HG03045 (cell line): ENCODE results near the gene PSMC3IP.
"Not testable (repeated sequence)": the region's sequence is repeated elsewhere in the genome, so short reads cannot be mapped to it uniquely, and the experiment has no call there.

Experiments
- ATAC-seq: cut with Tn5 transposase; IDR thresholded peaks from one replicate; pipeline ENCODE4 v1.9.1; 2021; ENCODE audit warnings: mild to moderate bottlenecking, moderate library complexity; ENCODE audit not compliant: unreplicated experiment

The PSMC3IP gene, protein sequence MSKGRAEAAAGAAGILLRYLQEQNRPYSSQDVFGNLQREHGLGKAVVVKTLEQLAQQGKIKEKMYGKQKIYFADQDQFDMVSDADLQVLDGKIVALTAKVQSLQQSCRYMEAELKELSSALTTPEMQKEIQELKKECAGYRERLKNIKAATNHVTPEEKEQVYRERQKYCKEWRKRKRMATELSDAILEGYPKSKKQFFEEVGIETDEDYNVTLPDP

GRCh38 chr17:42577532-42578281 lies at the start of gene PSMC3IP:
PSMC3IP (minus strand) TSS chr17:42577729; CDS start chr17:42577686, 43 bp downstream.
- peak; percentile 69 for ATAC-seq

DNA sequence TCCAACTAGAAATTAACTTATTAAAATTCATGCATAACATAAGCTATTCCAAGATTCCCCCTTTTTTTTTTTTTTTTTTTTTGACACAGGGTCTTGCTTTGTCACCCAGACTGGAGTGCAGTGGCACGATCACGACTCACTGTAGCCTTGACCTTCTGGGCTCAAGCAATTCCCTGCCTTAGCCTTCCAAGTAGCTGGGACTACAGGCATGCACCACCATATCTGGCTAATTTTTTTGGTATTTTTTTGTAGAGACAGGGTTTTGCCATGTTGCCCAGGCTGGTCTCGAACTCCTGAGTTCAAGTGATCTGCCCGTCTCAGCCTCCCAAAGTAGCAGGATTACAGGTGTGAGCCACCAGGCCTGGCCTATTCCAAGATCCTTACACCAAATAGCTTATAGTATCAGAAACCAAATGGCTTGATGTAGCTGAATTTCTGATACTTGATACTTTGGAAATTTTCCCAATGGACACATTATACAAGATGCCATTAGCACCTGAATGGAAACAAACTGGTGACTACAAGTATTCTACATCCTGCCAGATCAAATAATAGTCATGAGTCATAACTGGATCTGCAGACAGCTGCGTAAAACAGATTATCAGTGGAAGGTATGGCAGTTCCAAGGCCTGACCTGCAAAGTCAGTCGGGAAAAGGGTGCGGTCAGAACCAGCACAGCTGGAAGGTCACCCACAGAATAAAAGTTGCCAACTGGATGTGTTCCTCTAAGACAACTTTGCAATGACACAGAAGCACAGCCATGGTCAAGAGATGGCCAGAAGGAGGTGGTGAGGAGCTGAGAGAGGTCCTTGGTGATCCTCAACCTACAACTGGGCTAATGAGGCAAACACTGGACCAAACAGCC lies 46.4 kb upstream of the PSMC3IP start:
- ATAC-seq = no peak

- ATAC-seq = no peak
Observed at GRCh38 chr17:42623271-42623670, 45.7 kb upstream of the PSMC3IP start.

DNA sequence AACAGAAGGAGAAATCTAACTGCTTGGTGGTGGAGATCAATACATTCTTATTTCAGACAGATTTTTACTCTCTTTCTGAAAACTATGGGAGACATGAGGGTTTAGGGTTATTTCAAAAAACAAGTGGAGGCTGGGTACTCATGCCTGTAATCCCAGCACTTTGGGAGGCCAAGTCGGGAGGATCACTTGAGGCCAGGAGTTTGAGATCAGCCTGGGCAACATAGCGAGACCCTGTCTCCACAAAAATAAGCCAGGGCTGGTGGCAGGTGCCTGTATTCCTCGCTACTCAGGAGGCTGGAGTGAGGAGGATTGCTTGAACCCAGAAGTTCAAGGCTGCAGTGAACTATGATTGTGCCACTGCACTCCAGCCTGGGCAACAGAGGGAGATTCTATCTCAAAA lies 44.5 kb upstream of the PSMC3IP start:
- not testable (repeated sequence) for ATAC-seq

DNA sequence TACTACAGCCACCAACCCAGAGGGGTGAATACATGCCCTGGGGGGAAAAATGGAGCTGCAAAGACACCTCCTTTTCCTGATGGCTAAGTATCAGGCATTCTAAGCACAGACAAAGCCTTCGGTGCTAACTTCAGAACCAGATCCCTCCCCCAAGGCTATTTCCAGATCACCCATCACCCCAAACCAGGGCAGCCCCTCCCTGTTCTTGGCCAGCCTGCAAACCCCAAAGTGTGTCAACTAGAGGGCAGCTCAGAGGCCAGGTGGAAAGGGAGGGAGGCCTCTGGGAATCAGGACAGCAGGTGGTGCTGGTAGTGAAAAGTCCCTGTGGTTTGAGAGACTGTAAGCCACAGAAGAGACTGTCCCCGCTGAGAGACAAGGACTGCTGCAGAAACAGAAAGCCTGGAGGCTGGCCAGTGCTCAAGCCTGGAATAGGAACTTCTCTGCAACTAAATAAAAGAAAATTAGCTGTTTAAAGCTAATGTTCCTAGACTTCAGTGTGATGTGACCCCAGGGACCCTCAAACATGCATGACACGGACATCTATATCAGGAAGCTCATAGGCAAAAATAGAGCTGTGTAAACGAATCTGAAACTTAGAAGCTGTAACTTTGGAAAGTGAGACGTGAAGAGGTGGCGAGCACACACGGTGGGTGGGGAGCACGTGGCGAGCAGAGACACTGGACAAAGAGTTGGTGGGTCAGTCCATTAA lies 41.1 kb upstream of the PSMC3IP start:
- ATAC-seq = peak; percentile 81

GRCh38 chr17:42617956-42618431 lies 40.5 kb upstream of the PSMC3IP start:
- no peak for ATAC-seq

DNA sequence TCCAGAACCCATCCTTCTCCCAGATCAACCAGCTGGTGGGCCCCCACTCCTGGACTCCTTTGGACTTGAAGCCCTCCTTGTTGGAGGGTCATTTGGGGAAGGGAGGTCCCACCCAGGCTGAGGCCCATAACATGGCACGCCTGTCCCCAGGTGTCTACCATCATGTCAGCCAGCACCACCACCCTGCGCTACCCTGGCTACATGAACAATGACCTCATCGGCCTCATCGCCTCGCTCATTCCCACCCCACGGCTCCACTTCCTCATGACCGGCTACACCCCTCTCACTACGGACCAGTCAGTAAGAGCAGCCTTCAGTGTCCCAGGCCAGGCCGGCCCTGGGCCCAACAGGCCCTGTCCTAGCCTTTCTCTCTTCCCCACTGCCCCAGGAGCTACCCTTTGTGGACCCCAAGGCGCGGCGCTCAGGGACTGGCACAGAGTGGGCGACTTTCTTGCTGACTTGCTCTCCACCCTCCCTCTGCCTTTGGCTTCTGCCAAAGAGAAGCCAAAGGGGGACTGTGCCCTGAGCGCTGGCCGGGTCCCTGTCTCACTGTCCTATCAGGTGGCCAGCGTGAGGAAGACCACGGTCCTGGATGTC lies 36.3 kb upstream of the PSMC3IP start:
- ATAC-seq = no peak

- no peak for ATAC-seq
Observed at GRCh38 chr17:42612013-42612412, 34.5 kb upstream of the PSMC3IP start.

- not testable (repeated sequence) for ATAC-seq
Observed at GRCh38 chr17:42609814-42610801, 32.6 kb upstream of the PSMC3IP start.

DNA sequence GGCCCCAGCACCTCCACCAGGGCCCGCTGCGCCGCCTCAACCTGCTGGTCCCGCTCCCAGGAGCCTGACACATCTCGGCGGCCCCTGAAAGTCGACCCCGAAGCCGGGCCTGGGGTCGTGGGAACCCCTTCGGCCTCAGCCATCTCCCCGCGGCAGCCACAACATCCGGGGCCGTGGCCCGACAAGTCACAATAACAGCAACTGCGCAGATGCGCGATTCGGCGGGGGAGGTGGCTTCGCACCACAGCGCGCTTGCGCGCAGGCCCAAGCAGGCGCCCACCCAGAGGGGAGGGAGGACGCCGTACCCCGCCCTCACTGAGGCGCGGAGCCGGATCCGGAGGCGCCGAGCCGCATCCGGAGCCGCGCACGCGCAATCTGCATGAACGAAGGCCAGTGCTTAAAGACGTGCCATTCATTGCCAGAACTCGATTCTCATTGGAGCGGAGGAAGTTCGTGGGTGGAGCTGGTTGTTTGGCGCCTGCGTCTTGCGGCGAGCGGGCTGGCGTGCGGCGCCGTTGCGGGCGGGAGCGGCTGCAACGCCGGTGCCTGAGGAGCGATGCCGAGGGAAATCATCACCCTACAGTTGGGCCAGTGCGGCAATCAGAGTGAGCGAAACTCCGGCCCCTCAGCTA lies 31.8 kb upstream of the PSMC3IP start, which contains the start of the genes RETREG3 and TUBG1:
RETREG3 (minus strand) TSS at position 193 of the 632 bp plus-strand sequence; CDS start at position 143, 50 bp downstream.
TUBG1 (plus strand) TSS at position 502 of the 632 bp plus-strand sequence; CDS start at position 557, 55 bp downstream.
- peak; percentile 87 for ATAC-seq

GRCh38 chr17:42608305-42609181 lies 31.0 kb upstream of the PSMC3IP start:
- peak; percentile 29 for ATAC-seq

- ATAC-seq = no peak
Observed at GRCh38 chr17:42607769-42608168, 30.2 kb upstream of the PSMC3IP start.

DNA sequence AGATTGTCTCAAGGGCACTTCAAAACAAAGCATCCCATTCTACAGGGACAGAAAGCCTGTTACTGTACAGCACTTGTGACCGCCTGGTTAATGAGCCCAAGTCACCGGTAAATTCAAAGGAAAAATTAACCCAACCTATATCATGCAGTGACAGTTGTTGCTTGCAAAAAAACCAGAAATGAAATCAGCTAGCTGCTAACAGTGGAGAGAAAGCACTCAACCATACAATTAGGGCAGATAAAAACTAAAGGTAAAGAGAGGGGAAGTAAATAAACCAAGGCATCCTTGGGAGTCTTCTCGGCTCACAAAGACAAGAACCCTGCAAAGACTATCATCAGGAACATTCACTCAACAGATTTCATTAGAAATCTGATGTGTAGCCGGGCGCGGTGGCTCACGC lies 25.8 kb upstream of the PSMC3IP start:
- ATAC-seq = no peak

- ATAC-seq = no peak
Observed at GRCh38 chr17:42598905-42599304, 21.4 kb upstream of the PSMC3IP start.

GRCh38 chr17:42596386-42596785 lies 18.9 kb upstream of the PSMC3IP start:
- no peak for ATAC-seq

- ATAC-seq = no peak
Observed at GRCh38 chr17:42591411-42591810, 13.9 kb upstream of the PSMC3IP start.

DNA sequence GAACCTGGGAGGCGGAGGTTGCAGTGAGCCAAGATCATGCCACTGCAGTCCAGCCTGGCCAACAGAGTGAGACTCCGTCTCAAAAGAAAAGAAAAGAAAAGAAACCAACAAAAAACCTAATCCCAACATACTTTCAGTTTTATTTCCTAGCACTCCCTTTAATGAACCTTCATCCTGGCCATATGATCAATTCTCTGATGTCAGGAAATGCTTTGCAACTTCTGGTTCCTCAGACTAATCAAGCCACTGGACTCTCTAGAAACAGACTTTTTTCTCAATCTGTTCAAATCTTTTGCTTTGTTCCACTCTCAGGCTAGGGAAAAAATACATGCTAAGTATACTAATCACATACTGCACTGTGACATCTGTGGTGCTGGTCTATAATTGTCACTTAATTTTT lies 13.4 kb upstream of the PSMC3IP start:
- no peak for ATAC-seq
